ENCODE measurements around the gene MAP1LC3A. TPM values are rescaled to one million over a fixed set of nuclear protein-coding genes. Genes with fewer than 3 reads are reported as not detected.

Gene MAP1LC3A
- total RNA-seq, 1 experiment from 2014 or later = 25.9 TPM

DNA sequence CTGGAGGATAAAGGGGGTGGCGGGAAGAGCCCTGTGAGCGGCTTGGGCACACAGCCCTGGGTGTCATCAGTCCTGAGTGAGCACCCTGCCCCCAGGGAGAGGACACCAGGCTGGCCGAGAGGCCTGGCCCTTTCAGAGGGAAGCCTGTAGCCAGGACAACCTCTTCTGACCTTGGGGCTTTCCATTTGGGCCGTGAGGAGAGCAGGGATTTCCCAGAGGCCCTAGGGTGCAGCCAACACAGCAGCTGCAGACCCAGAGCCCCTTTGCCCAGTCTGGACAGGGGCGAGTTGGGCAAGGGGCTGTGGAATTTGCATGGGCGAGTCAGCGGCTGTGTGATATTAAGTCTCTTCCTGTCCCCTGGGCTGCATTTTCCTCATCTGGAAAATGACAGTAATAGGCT, 6.3 kb downstream of the MAP1LC3A start:
- no peaks in the 10 kb centered on the region for H4K20me1 ChIP-seq (ENCODE audit: control insufficient read depth, insufficient read depth, insufficient read length)
- no peak overlapping the region for H2AK5ac ChIP-seq (ENCODE audit: insufficient read length, low read length)
- H4K5ac ChIP-seq (ENCODE audit: insufficient read length, low read depth, low read length) = no peak overlapping the region
- Mint-ChIP-seq H3K27ac (peak overlapping the region in 2 of 3 experiments; percentile 6 to 51; a peak in 3 of 7 replicates), H3K36me3 (ENCODE audit: insufficient read depth in 1 of 3, low read depth in 3 of 3) (peaks cover 0 to 3% (median 2%) of the 10 kb centered on the region in 3 experiments; a peak in 3 of 7 replicates), H3K9me3 (no peaks in the 10 kb centered on the region), H3K4me1 (peaks cover 11 to 14% of the 10 kb centered on the region in 2 experiments), H3K4me3 (no peak overlapping the region), H3K27me3 (ENCODE audit: low read depth) (no peaks in the 10 kb centered on the region)
- H2BK12ac ChIP-seq (ENCODE audit: insufficient read length, low read depth, low read length) = no peak overlapping the region
- H4K91ac ChIP-seq (ENCODE audit: insufficient read length, low read depth, low read length) = no peak overlapping the region
- no peak overlapping the region for H3K14ac ChIP-seq (ENCODE audit: insufficient read depth, low read length)
- TF ChIP-seq, protein P1, sequence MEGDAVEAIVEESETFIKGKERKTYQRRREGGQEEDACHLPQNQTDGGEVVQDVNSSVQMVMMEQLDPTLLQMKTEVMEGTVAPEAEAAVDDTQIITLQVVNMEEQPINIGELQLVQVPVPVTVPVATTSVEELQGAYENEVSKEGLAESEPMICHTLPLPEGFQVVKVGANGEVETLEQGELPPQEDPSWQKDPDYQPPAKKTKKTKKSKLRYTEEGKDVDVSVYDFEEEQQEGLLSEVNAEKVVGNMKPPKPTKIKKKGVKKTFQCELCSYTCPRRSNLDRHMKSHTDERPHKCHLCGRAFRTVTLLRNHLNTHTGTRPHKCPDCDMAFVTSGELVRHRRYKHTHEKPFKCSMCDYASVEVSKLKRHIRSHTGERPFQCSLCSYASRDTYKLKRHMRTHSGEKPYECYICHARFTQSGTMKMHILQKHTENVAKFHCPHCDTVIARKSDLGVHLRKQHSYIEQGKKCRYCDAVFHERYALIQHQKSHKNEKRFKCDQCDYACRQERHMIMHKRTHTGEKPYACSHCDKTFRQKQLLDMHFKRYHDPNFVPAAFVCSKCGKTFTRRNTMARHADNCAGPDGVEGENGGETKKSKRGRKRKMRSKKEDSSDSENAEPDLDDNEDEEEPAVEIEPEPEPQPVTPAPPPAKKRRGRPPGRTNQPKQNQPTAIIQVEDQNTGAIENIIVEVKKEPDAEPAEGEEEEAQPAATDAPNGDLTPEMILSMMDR (conservative IDR thresholded peaks at IDR 0.05) = no peak
- no peaks in the 10 kb centered on the region for H3K23me2 ChIP-seq (ENCODE audit: insufficient read length, low read depth, low read length, poor library complexity, severe bottlenecking)
- H2BK20ac ChIP-seq (ENCODE audit: low read depth, low read length, poor library complexity, severe bottlenecking) = no peak overlapping the region
- H2BK15ac ChIP-seq (ENCODE audit: low read depth, low read length) = no peak overlapping the region
- no peaks in the 10 kb centered on the region for H3K9me3 ChIP-seq (ENCODE audit: control insufficient read depth, low read depth, low read length)
- no peaks in the 10 kb centered on the region for H3K79me1 ChIP-seq (ENCODE audit: insufficient read depth, low read depth, low read length, poor library complexity, severe bottlenecking)
- H3K9ac ChIP-seq (ENCODE audit: extremely low read depth, insufficient read length, low read length) = no peak overlapping the region
- DNase-seq = no peak
- no peak overlapping the region for H3K23ac ChIP-seq (ENCODE audit: insufficient read length, low read depth, low read length)
- H3K56ac ChIP-seq (ENCODE audit: insufficient read length, low read depth, low read length) = no peak overlapping the region
- H4K8ac ChIP-seq (replicated peaks; ENCODE audit: insufficient read length, low read depth, low read length) = no peak overlapping the region
- no peak overlapping the region for H3K18ac ChIP-seq (ENCODE audit: insufficient read length, low read depth, low read length)
- H3K79me2 ChIP-seq (ENCODE audit: insufficient read depth, low read length) = no peaks in the 10 kb centered on the region
- H2AFZ ChIP-seq (ENCODE audit: low read length) = no peak overlapping the region
- H3T11ph ChIP-seq (ENCODE audit: low read length) = no peak overlapping the region
- H2BK5ac ChIP-seq (ENCODE audit: insufficient read length, low read length) = no peak overlapping the region
- no peak overlapping the region for H3K4ac ChIP-seq (ENCODE audit: low read depth, low read length)
- no CpG with 5 or more reads among the region's 7 CpGs for whole genome bisulfite sequencing (ENCODE audit: extremely low coverage, insufficient read length, low lambda C conversion rate)
- no peak overlapping the region for H3K4me2 ChIP-seq (ENCODE audit: insufficient read depth, insufficient read length, low read length)
- H3K27me3 ChIP-seq (ENCODE audit: insufficient read depth, low read length) = no peaks in the 10 kb centered on the region
- H3K4me1 ChIP-seq (ENCODE audit: insufficient read depth, low read length) = no peaks in the 10 kb centered on the region
- no peak overlapping the region for H3K27ac ChIP-seq (ENCODE audit: insufficient read length, low read depth, low read length)
- no peak overlapping the region for H2BK120ac ChIP-seq (ENCODE audit: low read depth, low read length, poor library complexity, severe bottlenecking)
